Vagina (tissue), 2 donors: ENCODE data around the gene GJD2. TPM values are rescaled to one million over a fixed set of nuclear protein-coding genes. Genes with fewer than 3 reads are reported as not detected.

Experiments
- DNase-seq, 2 donors: peaks; one replicate each; pipeline ENCODE4 v3.0.0-alpha.2; 2017; ENCODE audit errors: extremely low spot score in 2 of 2
- H3K27ac ChIP-seq: fragments of 200-600 bp; sonication (generic); one replicate; pipeline ENCODE4 v1.5.1; 2019
- H3K27me3 ChIP-seq: fragments of 200-600 bp; sonication (generic); one replicate; pipeline ENCODE4 v1.5.1; 2019
- H3K36me3 ChIP-seq, 2 donors: fragments of 200-600 bp; sonication (generic); one replicate each; pipeline ENCODE4 v1.5.1; 2017 to 2019
- H3K4me1 ChIP-seq: fragments of 200-600 bp; sonication (generic); one replicate; pipeline ENCODE4 v1.5.1; 2019
- H3K4me3 ChIP-seq, 2 donors: fragments of 200-600 bp; sonication (generic); 1 replicate in 1 of 2; 2 replicates in 1 of 2; pipeline ENCODE4 v1.5.1; 2016 to 2019
- H3K9me3 ChIP-seq: fragments of 200-600 bp; sonication (generic); one replicate; pipeline ENCODE4 v1.5.1; 2019
- POLR2A ChIP-seq, 2 donors: fragments of 450-650 bp; IDR thresholded peaks; one replicate each; pipeline ENCODE4 v1.6.1; 2017; ENCODE audit warnings: antibody characterized with exemption in 2 of 2, mild to moderate bottlenecking in 2 of 2, moderate library complexity in 2 of 2
- POLR2AphosphoS5 ChIP-seq, 2 donors: sonication (generic); formaldehyde crosslinking; IDR thresholded peaks; one replicate each; pipeline ENCODE4 v1.9.0; 2017; ENCODE audit warnings: antibody characterized with exemption in 2 of 2, mild to moderate bottlenecking in 2 of 2, low read depth in 1 of 2; ENCODE audit not compliant: insufficient read depth in 1 of 2
- intact Hi-C: fragments of 100-400 bp; cut with DNase I; formaldehyde crosslinking; loops from one replicate; pipeline ENCODE4 v1.15.1; 2023
- total RNA-seq: library from RNA; depleted of rRNA; stranded (reverse); fragments of >200 nt; gene quantifications from one replicate; pipeline ENCODE4 v1.2.3, GENCODE V29; 2016
- TF ChIP-seq, protein P1 (sequence below), 3 experiments: fragments of 450-650 bp in 2 of 3; fragments of 200-600 bp in 1 of 3; sonication (generic) in 1 of 3; IDR thresholded peaks; one replicate each; pipeline ENCODE4 v1.5.1; 2017 to 2019; ENCODE audit warnings: antibody characterized with exemption in 3 of 3, mild to moderate bottlenecking in 2 of 3, moderate library complexity in 2 of 3

The GJD2 gene
- total RNA-seq, 1 donor from 2014 or later, result not detected

GRCh38 chr15:34725556-34725955 is 29.2 kb downstream of the GJD2 start:
- Histone ChIP-seq H3K4me3 (no peak overlapping the region), H3K9me3 (no peaks in the 10 kb centered on the region), H3K27me3 (no peaks in the 10 kb centered on the region), H3K36me3 (no peaks in the 10 kb centered on the region), H3K27ac (no peak overlapping the region), H3K4me1 (peaks cover 12% of the 10 kb centered on the region)
- intact Hi-C loops, result no loop called here
- TF ChIP-seq, protein P1, sequence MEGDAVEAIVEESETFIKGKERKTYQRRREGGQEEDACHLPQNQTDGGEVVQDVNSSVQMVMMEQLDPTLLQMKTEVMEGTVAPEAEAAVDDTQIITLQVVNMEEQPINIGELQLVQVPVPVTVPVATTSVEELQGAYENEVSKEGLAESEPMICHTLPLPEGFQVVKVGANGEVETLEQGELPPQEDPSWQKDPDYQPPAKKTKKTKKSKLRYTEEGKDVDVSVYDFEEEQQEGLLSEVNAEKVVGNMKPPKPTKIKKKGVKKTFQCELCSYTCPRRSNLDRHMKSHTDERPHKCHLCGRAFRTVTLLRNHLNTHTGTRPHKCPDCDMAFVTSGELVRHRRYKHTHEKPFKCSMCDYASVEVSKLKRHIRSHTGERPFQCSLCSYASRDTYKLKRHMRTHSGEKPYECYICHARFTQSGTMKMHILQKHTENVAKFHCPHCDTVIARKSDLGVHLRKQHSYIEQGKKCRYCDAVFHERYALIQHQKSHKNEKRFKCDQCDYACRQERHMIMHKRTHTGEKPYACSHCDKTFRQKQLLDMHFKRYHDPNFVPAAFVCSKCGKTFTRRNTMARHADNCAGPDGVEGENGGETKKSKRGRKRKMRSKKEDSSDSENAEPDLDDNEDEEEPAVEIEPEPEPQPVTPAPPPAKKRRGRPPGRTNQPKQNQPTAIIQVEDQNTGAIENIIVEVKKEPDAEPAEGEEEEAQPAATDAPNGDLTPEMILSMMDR (IDR thresholded peaks at IDR 0.05), result no peak
- TF ChIP-seq POLR2AphosphoS5 (IDR thresholded peaks at IDR 0.05; ENCODE audit: insufficient read depth in 1 of 2, low read depth in 1 of 2) (no peak), POLR2A (IDR thresholded peaks at IDR 0.05) (no peak)
- no peak for DNase-seq

- no peak for DNase-seq
- intact Hi-C loops, result no loop called here
- H3K9me3 ChIP-seq, result no peaks in the 10 kb centered on the region
Measured at GRCh38 chr15:34724481-34724880, 30.3 kb downstream of the GJD2 start.

DNA sequence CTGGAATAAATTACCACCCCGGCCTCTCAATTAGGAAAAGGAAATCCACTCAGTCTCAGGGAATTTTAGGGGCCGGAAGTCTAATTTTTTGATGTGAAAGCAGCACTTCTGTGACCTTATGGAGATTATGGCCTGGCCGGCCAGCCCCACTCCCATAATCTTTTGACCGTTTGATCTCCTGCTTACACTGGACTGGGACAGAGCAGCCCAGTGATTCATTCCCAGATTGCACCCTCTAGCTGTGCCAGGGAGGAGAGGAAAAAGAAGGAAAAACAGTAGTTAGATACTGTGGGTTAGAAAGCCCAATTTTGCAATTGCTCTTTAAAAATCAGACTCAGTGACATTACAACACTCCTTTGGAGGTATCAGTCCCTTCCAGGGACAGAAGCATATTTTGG is 32.4 kb downstream of the GJD2 start:
- H3K4me1 ChIP-seq, result peaks cover 12% of the 10 kb centered on the region
- no peak for DNase-seq
- peak overlapping the region in 1 of 2 donors; percentile 14 for H3K4me3 ChIP-seq
- no peaks in the 10 kb centered on the region for H3K27me3 ChIP-seq
- intact Hi-C loops, result no loop called here
- no peaks in the 10 kb centered on the region for H3K36me3 ChIP-seq
- TF ChIP-seq POLR2A (IDR thresholded peaks at IDR 0.05) (no peak), POLR2AphosphoS5 (IDR thresholded peaks at IDR 0.05; ENCODE audit: insufficient read depth in 1 of 2, low read depth in 1 of 2) (no peak)
- TF ChIP-seq, protein P1 (IDR thresholded peaks at IDR 0.05), result no peak
- H3K9me3 ChIP-seq, result no peaks in the 10 kb centered on the region
- peak overlapping the region; percentile 21 for H3K27ac ChIP-seq

More at GRCh38 chr15:34724481-34724880, 30.3 kb downstream of the GJD2 start:
- Histone ChIP-seq H3K27ac (no peak overlapping the region), H3K36me3 (no peaks in the 10 kb centered on the region), H3K27me3 (no peaks in the 10 kb centered on the region), H3K4me3 (no peak overlapping the region), H3K4me1 (peaks cover 12% of the 10 kb centered on the region)
- TF ChIP-seq, protein P1 (IDR thresholded peaks at IDR 0.05), result no peak
- TF ChIP-seq POLR2A (IDR thresholded peaks at IDR 0.05), result no peak
- TF ChIP-seq POLR2AphosphoS5 (IDR thresholded peaks at IDR 0.05; ENCODE audit: insufficient read depth in 1 of 2, low read depth in 1 of 2), result no peak

GRCh38 chr15:34721802-34722438 is 32.9 kb downstream of the GJD2 start:
- Histone ChIP-seq H3K4me1 (peaks cover 12% of the 10 kb centered on the region), H3K36me3 (no peaks in the 10 kb centered on the region), H3K4me3 (peak overlapping the region in 1 of 2 donors; percentile 14), H3K9me3 (no peaks in the 10 kb centered on the region), H3K27ac (peak overlapping the region; percentile 21), H3K27me3 (no peaks in the 10 kb centered on the region)
- TF ChIP-seq POLR2AphosphoS5 (IDR thresholded peaks at IDR 0.05; ENCODE audit: insufficient read depth in 1 of 2, low read depth in 1 of 2) (no peak), POLR2A (IDR thresholded peaks at IDR 0.05) (no peak)
- TF ChIP-seq, protein P1 (IDR thresholded peaks at IDR 0.05), result no peak
- peak in 1 of 2 donors; percentile 77 for DNase-seq
- intact Hi-C loops, result no loop called here

GRCh38 chr15:34721157-34721801 is 33.5 kb downstream of the GJD2 start:
- Histone ChIP-seq H3K4me3 (peak overlapping the region in 1 of 2 donors; percentile 14), H3K27ac (no peak overlapping the region), H3K36me3 (no peaks in the 10 kb centered on the region), H3K4me1 (peaks cover 12% of the 10 kb centered on the region), H3K27me3 (no peaks in the 10 kb centered on the region), H3K9me3 (no peaks in the 10 kb centered on the region)
- no peak for TF ChIP-seq POLR2AphosphoS5 (IDR thresholded peaks at IDR 0.05; ENCODE audit: insufficient read depth in 1 of 2, low read depth in 1 of 2)
- TF ChIP-seq POLR2A (IDR thresholded peaks at IDR 0.05), result no peak
- TF ChIP-seq, protein P1 (IDR thresholded peaks at IDR 0.05), result no peak
- intact Hi-C loops, result no loop called here
- DNase-seq, result no peak
